Panc1 (cell line): ENCODE measurements around the gene SLC4A9.

Experiments used
- CTCF ChIP-seq: fragments of 450-650 bp; IDR thresholded peaks from 2 replicates; pipeline ENCODE4 v1.5.1; 2017; ENCODE audit warnings: mild to moderate bottlenecking
- POLR2AphosphoS5 ChIP-seq: IDR thresholded peaks from 2 replicates; pipeline ENCODE4 v1.6.1; 2012; ENCODE audit warnings: mild to moderate bottlenecking, low read depth, low read length, moderate library complexity
- REST ChIP-seq, 2 experiments: IDR thresholded peaks; 2 replicates each; pipeline ENCODE4 v1.6.1; 2011 to 2012; ENCODE audit warnings: low read depth in 2 of 2, control low read depth in 1 of 2, low read length in 1 of 2, mild to moderate bottlenecking in 1 of 2, moderate library complexity in 1 of 2; ENCODE audit not compliant: insufficient read depth in 1 of 2
- TCF7L2 ChIP-seq: IDR thresholded peaks from 2 replicates; pipeline ENCODE4 v1.6.1; 2011; ENCODE audit warnings: mild to moderate bottlenecking, low read depth, low read length, inconsistent platforms

GRCh38 chr5:140324617-140325241 is 35.3 kb upstream of the SLC4A9 start:
- TF ChIP-seq CTCF (no peak), REST (IDR thresholded peaks at IDR 0.05; ENCODE audit: insufficient read depth in 1 of 2, low read depth in 2 of 2, low read length in 1 of 2) (no peak), TCF7L2 (no peak), POLR2AphosphoS5 (no peak)
